GM21717 (cell line): ENCODE results near the gene COPRS.
"Not testable (repeated sequence)": the region's sequence is repeated elsewhere in the genome, so short reads cannot be mapped to it uniquely, and the experiment has no call there.

ENCODE experiments used
- ATAC-seq: cut with Tn5 transposase; IDR thresholded peaks from one replicate; pipeline ENCODE4 v1.9.1; 2021; ENCODE audit warnings: mild to moderate bottlenecking, moderate library complexity; ENCODE audit not compliant: unreplicated experiment

The COPRS gene

DNA sequence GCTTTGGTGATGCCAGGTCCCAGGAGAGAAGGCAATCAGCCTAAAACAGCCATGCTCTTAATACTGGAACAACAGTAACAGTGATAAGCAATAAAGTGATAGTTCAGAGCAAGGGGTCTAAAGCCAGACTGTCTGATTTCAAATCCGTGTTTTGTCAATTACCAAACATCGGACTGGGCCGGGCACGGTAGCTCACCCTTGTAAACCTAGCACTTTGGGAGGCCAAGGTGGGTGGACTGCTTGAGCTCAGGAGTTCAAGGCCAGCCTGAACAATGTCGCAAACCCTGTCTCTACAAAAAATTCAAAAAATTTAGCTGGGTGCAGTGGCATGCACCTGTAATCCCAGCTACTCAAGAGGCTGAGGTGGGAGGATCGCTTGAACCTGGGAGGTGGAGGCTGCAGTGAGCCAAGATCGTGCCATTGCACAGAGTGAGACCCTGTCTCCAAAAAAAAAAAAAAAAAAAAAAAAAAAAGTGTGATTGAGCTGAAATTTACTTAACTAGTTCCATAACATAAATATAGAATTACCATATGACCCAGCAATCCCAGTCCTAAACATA is 5.1 kb downstream of the COPRS start:
- no peak for ATAC-seq

DNA sequence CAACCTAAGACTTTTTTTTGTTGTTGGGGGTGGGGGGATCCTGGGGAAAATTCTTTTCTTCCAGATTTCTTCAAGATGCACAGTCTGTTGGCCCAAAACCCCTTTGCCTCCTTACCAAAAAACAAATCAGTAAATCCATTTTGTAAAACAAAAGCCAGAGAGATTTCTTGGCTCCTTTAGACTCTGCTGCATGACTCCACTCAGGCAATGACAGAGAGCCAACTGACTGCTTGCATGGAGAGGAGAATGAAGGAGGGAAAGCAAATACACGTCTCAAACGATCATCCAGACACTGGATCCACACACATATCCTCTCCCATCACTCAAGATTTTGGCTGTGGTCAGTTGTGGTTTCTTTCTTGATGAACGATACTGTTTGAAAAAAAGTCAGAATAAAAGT is 13.8 kb downstream of the COPRS start:
- no peak for ATAC-seq

DNA sequence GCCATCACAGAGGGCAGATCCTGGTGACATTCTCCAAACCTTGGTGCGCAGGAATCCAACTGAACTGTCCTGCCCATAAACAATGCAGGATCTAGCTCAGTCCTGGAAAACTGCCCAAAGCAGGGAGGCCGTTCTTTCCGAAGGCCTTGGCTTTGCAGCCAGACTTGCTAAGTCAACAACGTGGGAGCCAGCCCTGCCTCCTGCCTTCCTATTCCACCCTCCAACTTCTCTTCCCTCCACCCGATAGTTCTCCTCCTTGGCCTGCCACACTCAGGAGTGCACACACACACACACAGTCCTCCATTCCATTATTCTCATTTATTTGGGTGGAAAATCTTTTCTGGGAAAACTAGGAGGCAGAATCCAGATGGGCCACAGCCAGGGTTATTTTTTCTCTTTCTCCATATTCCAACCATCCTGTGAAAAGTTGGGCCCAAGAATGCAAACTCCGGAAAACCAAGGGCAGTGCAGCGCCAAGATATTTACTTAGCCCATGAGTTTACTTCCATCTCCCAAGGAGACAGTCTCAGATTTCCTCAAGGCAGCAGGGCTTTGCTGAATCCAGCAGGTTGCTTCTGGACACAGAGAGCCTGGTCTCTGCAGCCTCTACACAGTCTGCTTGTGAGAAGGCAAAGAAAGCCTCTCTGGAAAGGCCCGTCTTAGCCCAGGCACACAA is 15.8 kb downstream of the COPRS start:
- ATAC-seq = no peak

DNA sequence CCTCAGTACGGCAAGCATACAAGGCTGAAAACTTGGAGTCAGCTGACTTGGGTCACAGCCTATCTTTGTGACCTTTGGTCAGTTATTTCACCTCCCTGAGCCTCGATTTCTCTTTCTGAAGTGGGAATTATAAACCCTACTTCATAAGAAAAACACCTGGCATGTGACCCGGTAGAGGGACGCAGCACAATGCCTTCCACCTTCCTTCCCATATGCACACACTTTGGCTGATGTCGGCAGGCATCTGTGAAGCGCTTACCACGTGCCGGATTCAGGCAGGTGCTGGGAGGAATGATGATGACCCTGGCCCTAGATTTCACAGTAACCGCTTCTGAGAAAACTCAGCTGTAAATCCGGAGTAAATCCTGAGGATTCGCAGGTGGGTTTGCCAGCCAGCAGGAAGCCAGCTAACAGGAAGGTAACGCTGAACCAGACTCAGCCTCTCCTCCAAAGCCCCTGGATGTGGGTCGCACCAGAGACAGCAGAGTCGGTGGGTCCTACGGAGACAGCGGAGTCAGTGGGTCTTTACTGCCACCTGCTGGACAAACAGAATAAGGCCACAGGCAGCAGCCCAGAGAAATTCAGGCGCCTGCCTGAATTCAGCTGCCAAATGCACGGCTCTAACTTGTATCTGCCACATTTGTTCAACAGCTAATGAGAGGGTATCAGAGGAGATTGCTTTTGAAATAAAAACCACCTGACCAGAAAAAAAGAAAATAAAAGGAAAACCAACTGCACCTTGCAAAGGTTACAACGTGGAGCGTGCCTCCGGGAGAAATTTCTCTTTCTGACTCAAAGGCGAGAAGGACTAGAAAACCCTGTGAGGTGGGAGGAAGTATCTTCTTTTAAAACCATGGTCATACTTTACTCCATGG is 16.6 kb downstream of the COPRS start:
- no peak for ATAC-seq

DNA sequence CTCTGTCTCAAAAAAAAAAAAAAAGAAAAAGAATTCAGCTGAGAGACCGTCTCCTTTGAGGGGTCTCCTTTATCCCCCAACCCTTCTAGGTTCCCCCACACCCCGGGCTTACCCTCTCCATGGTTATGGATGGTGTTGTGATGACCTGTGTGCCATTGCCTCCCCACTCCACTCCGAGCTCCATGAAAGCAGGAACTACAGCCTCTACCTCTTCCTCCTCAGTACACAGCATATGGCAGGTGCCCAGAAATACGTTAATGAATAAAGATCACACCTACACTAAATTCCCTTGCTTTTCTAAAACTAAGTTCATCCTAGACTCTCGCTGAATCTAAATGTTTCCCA is 17.2 kb downstream of the COPRS start:
- no peak for ATAC-seq

DNA sequence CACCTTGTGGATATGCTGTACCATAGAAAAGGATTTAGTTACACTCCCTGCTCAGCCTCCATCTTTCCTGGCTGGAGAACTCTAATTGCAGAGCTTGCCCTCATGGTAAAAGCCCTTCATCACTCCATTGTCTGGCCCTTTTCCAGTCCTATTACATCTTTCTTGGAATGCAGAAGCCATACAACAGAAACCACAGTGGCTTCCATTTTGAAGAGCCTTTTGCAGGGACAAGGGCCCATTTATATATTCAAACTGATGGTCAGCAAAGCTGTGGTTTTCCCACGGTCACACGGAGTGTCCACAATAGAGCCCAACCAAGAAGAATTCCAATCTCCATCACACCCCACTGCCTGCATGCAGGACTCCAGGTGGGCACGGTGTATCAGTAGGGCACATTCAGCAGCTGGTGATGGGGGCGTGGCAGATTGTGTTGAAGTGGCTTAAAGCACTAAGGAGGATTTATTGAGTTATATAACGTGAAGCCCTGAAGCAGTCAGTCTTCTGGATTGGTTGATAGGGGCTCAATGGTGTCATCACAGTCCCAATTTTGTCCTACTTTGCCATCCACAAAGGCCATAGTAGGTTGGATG is 20.3 kb downstream of the COPRS start:
- no peak for ATAC-seq

DNA sequence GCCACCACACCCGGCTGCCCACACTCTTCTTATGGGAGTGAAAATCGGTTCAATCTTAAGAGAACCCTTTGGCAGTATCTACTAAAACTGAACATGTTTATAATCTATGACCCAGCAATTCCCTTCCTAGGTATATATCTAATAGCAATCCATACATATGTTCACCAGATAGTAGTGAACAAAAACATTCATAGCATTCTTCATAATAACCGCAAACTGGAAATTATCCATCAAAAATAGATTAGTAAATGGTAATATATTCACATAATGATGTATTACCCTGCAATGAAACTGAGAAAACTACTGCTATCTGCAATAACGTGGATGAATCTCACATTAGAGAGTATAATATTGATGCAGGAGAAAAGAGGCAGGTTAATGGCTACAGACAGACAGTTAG is 23.1 kb downstream of the COPRS start:
- no peak for ATAC-seq

DNA sequence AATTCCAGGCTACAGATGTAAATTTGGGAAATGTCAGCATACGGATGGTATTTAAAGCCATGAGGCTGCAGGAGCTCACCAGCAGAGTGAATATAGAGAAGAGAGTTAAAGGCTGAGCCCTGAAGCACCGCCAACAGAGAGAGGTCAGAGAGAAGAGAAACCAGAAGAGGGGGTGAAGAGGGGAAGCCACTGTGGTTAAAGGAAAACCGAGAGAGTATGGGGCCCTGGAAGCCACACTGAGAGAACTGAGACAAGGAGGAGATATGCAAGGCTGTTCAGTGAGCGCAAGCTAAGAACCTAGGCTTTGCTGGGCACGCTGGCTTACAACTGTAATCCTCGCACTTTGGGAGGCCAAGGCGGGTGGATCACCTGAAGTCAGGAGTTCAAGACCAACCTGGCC is 24.6 kb downstream of the COPRS start:
- no peak for ATAC-seq

DNA sequence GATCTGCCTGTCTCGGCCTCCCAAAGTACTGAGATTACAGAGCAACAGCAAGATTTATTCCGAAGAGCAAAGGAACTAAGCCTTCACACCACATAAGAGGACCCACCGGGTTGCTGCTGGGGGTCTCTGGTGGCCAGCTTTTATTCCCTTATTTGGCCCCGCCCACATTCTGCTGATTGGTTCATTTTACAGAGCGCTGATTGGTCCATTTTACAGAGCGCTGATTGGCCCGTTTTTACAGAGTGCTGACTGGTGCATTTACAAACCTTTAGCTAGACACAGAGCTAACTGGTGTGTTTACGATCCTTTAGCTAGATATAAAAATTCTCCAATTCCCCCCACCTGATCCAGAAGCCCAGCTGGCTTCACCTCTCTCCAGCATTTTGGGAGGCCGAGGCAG is 26.3 kb downstream of the COPRS start:
- no peak for ATAC-seq

DNA sequence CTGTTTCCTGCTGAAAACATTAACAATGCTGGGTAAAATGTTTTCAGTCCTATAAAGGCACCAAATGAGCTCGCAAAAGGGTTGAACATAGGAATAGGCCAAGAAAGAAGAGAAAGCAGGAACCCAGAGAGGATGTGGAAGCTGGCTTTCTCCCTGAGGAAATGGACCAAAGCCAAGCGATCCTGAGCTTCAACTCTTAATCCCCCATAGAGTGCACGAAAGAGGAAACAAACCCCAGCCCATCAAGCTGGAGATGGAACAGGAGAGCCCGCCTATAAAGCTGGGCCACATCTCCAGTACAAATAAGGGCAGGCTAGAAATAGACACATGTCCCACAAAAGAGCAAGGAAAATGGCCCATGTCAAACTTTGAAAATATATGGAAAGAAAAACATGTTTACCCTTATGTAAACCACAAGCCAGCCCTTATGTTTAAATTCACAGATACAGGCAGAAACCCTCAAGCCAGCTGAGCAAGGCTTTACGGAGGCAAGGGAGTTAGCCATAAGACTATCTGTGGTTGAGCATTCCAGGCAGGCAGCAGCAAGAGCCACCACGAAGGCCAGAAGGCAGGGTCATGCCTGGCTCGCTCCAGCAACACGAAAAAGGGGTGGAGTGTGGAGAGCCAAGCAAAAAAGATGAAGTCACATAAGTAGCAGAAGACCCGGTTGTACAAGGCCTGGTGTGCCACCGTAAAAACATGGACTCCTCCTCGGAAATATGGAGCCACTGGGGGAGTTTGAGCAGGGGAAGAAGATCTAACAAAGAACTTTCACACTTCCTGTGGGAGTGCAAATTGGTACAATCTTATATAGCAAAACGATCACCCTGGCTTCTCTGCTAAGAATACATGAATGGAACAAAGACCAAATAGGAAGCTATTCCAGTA is 27.8 kb downstream of the COPRS start:
- no peak for ATAC-seq

DNA sequence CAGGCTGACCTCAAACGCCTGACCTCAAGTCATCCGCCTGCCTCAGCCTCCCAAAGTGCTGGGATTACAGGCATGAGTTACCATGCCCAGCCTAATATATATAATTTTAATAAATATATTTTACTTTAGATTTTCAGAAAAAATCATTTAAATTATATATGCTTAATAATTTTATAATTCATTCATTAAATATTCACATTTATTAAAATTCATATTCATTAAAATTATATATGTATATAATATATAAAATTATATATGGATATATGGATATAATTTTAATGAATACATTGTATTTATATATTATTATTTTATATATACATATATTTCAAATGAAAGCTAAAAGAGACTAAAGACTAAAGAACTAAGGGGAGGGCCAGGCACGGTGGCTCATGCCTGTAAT is 29.4 kb downstream of the COPRS start:
- no peak for ATAC-seq

DNA sequence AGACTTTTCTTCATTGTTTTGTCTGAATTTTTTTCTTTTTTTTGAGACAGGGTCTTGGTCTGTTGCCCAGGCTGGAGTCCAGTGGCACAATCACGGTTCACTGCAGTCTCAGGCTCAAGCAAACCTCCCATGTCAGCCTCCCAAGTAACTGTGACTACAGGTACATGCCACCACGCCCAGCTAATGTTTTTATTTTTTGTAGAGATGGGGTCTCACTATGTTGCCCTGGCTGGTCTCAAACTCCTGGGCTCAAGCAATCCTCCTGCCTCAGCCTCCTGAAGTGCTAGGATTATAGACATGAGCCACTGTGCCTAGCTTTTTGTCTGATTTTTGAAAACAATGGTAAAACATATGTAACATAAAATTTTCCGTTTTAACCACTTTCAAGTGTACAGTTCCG is 30.1 kb downstream of the COPRS start:
- ATAC-seq = not testable (repeated sequence)

DNA sequence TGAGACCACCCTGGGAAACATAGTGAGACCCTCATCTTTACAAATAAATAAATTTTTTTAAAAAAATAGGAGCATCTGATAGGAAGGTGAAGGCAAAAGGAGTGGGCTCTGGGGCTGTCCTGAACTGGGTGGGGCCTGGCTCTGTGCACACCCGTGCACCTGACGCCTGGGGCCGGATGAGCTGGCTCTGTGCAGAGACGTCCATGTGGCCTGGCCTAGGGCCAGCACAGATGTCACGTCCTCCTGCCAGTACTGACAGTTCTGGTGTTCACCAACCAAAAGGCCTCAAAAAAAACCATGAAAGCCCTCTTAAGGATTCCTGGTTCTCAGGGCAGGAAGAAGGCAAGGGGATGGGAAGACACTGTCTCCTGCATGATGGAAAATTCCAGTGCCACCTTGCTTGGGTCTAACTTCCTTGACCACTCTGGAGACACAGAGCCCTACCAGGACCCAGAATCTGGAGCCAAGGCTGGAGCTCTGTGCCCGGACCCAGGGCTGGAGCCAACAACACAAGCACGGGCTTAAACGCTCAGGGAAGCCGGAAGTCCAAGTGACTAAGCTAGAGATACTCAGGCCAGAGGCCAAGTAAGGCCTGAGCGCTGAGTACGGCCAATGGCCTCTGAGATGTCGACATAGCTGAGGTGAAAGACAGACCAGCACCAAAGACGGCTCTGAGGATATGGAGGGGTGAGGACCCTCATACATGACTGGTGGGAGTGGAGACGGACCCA is 32.9 kb downstream of the COPRS start:
- ATAC-seq = no peak

DNA sequence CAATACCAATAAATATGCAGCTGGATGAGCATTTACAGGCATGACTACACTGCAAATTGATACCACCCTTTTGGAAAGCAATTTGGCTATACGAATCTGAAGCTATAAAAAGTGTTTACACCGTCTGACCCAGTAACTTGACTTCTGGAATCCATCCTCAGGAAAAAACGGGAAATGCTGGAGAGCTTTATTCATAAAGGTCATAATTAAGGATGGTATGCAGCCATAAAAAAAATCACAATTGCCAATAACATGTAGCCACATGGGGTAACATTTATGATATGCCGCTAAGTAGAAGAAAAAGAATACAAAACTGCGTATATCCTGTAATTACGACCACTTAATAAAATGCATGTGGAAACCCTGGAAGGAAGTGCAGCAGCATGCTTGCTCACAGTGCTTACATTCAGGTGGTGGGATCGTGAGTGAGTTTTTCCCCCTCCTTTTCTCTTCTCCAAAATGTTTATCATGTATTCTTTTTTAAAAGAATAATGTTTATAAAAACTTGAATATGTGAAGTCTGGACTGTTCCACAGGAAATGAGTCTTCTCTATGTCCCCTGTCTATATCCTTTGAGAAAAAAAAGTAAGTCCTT is 34.2 kb downstream of the COPRS start:
- no peak for ATAC-seq

DNA sequence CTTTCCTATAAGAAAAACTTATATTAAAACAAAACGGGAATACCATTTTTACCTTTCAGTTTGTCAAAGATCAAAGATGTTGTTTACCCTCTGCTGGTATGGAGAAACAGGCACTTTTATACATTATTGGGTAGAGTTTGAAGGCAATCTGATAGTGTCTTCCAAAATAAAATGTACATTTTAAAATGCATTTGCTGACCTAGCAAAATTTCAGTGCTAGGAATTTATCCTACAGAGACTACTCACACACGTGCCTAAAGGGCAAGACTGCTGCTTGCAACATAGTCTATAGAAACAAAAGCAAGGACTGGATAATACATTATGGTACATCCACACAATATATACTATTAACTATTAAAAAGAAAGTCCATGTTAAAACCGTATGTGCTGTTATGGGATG is 36.0 kb downstream of the COPRS start:
- ATAC-seq = no peak

DNA sequence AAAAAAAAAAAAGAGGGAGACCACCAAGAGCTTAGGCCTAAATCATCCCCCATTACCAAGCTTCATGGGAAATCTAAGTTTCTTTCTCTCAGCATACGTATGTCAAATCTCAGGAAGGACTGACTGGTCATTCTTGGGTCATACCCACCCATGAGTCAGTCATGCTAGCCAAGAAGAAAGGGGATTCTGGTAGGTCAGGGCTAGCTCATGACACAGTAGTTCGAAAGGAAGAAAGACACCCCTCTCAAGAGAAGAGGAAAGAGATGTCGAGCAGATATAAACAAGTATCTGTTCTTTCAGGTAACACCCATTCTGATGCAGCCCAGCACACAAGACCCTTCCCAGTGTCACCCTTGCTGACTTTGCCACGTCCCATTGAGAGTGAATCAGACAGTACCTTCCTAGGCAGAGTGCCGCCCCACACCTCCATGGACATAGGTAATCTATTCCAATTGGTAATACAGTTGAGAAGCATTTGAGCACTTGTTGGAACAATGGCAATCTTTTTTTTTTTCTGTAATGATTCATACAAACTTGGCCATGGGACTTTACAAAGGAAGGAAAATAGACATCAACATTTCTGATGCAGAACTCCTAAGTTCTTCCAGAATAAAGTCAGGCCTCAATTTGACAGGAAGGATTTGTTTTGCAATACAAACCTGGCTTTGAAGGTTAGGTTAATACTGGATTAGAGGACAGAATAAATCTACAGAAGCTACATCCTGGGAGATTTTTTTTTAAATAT is 38.2 kb downstream of the COPRS start:
- no peak for ATAC-seq

DNA sequence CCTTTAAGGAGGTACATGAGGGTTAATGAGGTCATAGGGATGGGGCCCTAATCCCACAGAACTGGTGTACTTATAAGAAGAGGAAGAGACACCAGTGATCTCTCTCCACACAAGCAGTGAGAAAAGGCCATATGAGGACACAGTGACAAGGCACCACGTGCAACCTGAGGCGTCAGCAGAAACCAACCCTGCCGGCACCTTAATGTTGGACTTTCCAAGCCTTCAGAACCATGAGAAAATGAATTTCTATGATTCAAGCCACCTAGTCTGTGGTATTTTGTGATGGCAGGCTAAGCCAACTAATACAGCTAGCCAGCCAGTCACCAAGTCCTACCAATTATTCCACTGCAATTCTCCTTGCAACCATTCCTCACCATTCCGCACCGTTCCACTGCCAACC is 39.5 kb downstream of the COPRS start:
- no peak for ATAC-seq

DNA sequence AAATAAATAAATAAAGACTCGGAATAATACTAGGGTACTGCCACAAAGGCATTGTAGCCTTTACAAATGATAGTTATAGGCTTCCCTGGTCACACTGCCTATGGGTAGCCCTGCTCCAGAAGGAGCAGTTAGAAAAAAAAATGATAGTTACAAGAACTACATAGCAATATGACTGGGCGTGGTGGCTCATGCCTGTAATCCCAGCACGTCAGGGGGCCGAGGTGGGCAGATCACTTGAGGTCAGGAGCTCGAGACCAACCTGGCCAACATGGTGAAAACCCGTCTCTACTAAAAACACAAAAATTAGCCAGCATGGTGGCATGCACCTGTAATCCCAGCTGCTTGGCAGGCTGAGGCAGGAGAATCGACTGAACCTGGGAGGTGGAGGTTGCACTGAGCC is 40.2 kb downstream of the COPRS start:
- ATAC-seq = not testable (repeated sequence)

DNA sequence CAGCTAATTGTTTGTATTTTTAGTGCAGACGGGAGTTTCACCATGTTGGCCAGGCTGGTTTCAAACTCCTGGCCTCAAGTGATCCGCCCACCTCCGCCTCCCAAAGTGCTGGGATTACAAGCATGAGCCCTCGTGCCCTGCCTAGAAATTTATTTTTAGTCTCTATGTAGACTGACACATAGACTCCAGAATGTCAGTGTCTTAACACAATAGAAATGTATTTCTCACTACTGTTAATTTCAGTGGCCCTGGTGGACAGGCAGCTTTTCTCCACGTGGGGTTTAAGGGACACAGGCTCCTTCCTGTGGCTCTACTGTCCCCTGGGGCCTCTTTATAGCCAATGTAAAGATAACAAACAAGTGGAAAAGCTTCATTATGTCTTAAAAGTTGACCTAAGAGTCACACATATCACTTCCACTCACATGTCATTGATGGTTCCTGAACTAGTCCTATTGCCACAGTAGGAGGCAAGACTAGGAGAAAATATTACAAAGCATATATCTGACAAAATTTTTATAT is 43.8 kb downstream of the COPRS start:
- ATAC-seq = no peak
